Kidney epithelial cell (primary cell): ENCODE data around the gene GLIPR1L1. TPM values are rescaled to one million over a fixed set of nuclear protein-coding genes. Genes with fewer than 3 reads are reported as not detected.

Experiments used
- DNase-seq: peaks from one replicate; pipeline ENCODE4 v3.0.0-alpha.2; 2010; ENCODE audit warnings: low read depth
- H3K27me3 ChIP-seq: 2 replicates; pipeline ENCODE4 v1.6.0; 2011; ENCODE audit warnings: low read length; ENCODE audit not compliant: control insufficient read depth, insufficient read depth
- H3K36me3 ChIP-seq: 2 replicates; pipeline ENCODE4 v1.5.1; 2011; ENCODE audit warnings: low read length; ENCODE audit not compliant: control insufficient read depth, insufficient read depth
- H3K4me3 ChIP-seq: 2 replicates; pipeline ENCODE4 v1.5.1; 2011; ENCODE audit warnings: low read depth, mild to moderate bottlenecking, control low read depth, low read length
- total RNA-seq: library from RNA; depleted of rRNA; stranded (reverse); fragments of >200 nt; gene quantifications from 2 replicates; pipeline ENCODE4 v1.2.3, GENCODE V29; 2015
- TF ChIP-seq, protein P1 (sequence below): IDR thresholded peaks from 2 replicates; pipeline ENCODE4 v1.5.1; 2011; ENCODE audit warnings: mild to moderate bottlenecking, moderate library complexity, low read length, control low read depth, inconsistent platforms; ENCODE audit not compliant: insufficient read depth, poor library complexity, severe bottlenecking

GLIPR1L1 gene
- total RNA-seq, 1 donor from 2014 or later: not detected

- no peak for DNase-seq
- Histone ChIP-seq H3K36me3 (no peaks in the 10 kb centered on the region), H3K4me3 (no peak overlapping the region), H3K27me3 (no peaks in the 10 kb centered on the region)
- TF ChIP-seq, protein P1, sequence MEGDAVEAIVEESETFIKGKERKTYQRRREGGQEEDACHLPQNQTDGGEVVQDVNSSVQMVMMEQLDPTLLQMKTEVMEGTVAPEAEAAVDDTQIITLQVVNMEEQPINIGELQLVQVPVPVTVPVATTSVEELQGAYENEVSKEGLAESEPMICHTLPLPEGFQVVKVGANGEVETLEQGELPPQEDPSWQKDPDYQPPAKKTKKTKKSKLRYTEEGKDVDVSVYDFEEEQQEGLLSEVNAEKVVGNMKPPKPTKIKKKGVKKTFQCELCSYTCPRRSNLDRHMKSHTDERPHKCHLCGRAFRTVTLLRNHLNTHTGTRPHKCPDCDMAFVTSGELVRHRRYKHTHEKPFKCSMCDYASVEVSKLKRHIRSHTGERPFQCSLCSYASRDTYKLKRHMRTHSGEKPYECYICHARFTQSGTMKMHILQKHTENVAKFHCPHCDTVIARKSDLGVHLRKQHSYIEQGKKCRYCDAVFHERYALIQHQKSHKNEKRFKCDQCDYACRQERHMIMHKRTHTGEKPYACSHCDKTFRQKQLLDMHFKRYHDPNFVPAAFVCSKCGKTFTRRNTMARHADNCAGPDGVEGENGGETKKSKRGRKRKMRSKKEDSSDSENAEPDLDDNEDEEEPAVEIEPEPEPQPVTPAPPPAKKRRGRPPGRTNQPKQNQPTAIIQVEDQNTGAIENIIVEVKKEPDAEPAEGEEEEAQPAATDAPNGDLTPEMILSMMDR: no peak
These were observed 39.7 kb upstream of the GLIPR1L1 start for GRCh38 chr12:75294797-75295196.

DNA sequence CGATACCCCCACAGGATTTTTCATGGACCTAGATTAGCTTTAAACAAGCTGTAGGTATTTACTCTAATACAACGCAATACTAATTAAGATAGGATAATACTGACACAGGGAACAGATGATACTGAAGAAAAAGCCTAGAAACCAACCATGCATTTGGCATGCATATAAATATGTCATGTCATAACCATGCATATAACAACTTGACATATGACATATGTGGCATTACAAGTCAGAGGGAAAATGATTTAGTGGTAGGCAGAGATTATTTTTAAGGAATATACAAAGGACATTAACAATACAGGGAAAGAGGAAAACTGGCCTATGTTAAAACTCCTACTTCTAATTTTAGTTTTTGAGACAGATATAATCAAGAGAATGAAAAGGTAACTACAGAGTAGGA lies 32.2 kb upstream of the GLIPR1L1 start:
- Histone ChIP-seq H3K4me3 (no peak overlapping the region), H3K36me3 (no peaks in the 10 kb centered on the region), H3K27me3 (no peaks in the 10 kb centered on the region)
- TF ChIP-seq, protein P1: no peak
- no peak for DNase-seq

GRCh38 chr12:75302781-75303180 lies 31.7 kb upstream of the GLIPR1L1 start:
- no peaks in the 10 kb centered on the region for H3K36me3 ChIP-seq
- no peaks in the 10 kb centered on the region for H3K27me3 ChIP-seq
- no peak for DNase-seq
- H3K4me3 ChIP-seq: no peak overlapping the region
- TF ChIP-seq, protein P1: no peak

DNA sequence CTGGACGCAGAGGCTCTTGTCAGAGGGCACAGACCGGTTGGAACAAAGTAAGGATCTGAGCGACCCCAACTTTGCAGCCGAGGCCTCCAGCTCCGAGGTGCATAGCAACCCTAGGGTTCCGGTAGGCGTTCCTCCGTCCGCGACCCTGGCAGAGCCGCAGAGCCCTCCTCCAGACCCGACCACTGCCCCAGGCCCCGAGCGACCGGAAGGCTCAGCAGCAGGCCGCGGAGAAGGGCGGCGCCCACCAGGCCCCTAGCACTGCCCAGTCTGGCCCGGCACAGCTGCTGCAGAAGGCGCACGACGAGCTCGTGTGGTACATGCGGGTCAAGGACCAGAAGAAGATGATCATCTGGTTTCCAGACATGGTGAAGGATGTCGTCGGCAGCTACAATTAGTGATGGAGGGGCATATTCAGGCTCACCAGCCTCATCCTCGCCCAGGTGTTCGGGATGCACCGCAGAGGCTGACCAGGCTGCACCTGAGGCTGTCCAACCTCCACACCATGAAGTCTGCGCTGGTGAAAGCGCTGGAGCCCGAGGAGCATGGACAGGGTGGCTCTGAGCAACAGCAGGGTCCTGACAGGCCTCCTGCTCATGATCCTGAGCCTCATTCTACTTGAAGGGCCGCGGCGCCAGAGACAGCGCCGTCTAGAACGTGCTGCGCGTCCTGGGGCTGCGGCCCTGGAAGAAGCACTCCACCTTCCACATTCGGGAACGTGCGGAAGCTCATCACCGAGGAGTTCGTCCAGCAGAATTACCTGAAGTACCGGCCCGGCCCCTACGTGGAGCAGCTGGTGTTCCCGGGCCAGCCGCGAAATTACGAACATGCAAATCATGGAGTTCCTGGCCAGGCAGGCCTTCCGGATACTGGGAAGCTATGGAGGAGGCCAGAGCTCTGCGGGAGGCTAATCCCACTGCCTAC lies 28.8 kb upstream of the GLIPR1L1 start:
- H3K36me3 ChIP-seq: no peaks in the 10 kb centered on the region
- TF ChIP-seq, protein P1: no peak
- H3K4me3 ChIP-seq: no peak overlapping the region
- H3K27me3 ChIP-seq: no peaks in the 10 kb centered on the region
- no peak for DNase-seq

- no peak overlapping the region for H3K4me3 ChIP-seq
- no peaks in the 10 kb centered on the region for H3K27me3 ChIP-seq
- TF ChIP-seq, protein P1: no peak
These were observed 26.2 kb upstream of the GLIPR1L1 start for GRCh38 chr12:75308279-75308678.

DNA sequence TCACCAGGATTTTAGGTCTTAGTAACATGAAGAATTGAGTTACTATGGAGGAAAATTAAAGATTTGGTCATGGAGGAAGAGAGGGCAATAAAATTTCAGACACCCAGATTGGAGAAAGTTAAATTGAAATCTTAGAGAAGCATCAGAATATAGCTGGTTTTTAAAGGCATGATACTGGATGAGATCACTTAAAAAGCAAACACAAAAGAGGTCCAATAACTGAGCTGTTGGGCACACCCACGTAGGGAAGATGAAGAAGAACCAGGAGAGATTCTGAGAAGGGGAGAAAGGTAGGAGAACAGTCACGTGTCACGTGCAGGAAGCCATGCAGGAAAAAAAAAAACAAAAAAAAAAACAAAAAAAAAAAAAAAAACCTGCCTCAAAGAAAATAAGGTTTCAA lies 23.1 kb upstream of the GLIPR1L1 start:
- H3K4me3 ChIP-seq: no peak overlapping the region
- H3K27me3 ChIP-seq: no peaks in the 10 kb centered on the region
- no peaks in the 10 kb centered on the region for H3K36me3 ChIP-seq
- TF ChIP-seq, protein P1: no peak
- DNase-seq: no peak

More at GRCh38 chr12:75308279-75308678, 26.2 kb upstream of the GLIPR1L1 start:
- DNase-seq: no peak
- no peaks in the 10 kb centered on the region for H3K36me3 ChIP-seq
